Thymus (tissue), 11 donors: ENCODE results near the gene RALGAPB. TPM values are rescaled to one million over a fixed set of nuclear protein-coding genes. Genes with fewer than 3 reads are reported as not detected.
"Not testable (repeated sequence)": the region's sequence is repeated elsewhere in the genome, so short reads cannot be mapped to it uniquely, and the experiment has no call there.

Source experiments
- DNase-seq, 9 donors: peaks; one replicate each; pipeline ENCODE4 v3.0.0-alpha.2; 2013; ENCODE audit warnings: low spot score in 9 of 9, low read depth in 6 of 9, missing footprints in 1 of 9
- H3K27ac ChIP-seq, 2 donors: one replicate each; pipeline ENCODE4 v1.5.1; 2013; ENCODE audit warnings: control low read depth in 1 of 2, low read depth in 1 of 2, low read length in 1 of 2, mild to moderate bottlenecking in 1 of 2, moderate library complexity in 1 of 2
- H3K27me3 ChIP-seq, 2 donors: one replicate each; pipeline ENCODE4 v1.5.1; 2013; ENCODE audit warnings: low read length in 1 of 2; ENCODE audit not compliant: control insufficient read depth in 2 of 2, insufficient read depth in 1 of 2
- H3K36me3 ChIP-seq, 2 donors: one replicate each; pipeline ENCODE4 v1.5.1; 2013; ENCODE audit warnings: low read length in 1 of 2, mild to moderate bottlenecking in 1 of 2, moderate library complexity in 1 of 2; ENCODE audit not compliant: control insufficient read depth in 2 of 2, insufficient read depth in 2 of 2
- H3K4me1 ChIP-seq, 2 donors: one replicate each; pipeline ENCODE4 v1.5.1; 2013; ENCODE audit warnings: low read length in 2 of 2; ENCODE audit not compliant: control insufficient read depth in 2 of 2, insufficient read depth in 2 of 2
- H3K4me3 ChIP-seq, 2 donors: one replicate each; pipeline ENCODE4 v1.5.1; 2013; ENCODE audit warnings: low read length in 2 of 2, control low read depth in 1 of 2, mild to moderate bottlenecking in 1 of 2
- H3K9me3 ChIP-seq, 2 donors: one replicate each; pipeline ENCODE4 v1.5.1; 2013; ENCODE audit warnings: low read length in 1 of 2, mild to moderate bottlenecking in 1 of 2; ENCODE audit not compliant: control insufficient read depth in 2 of 2, insufficient read depth in 1 of 2
- whole genome bisulfite sequencing: extraction: QIAGEN DNeasy Blood & Tissue Kit; methylation state at CpG from one replicate; pipeline ENCODE4 v1.1.7; 2013; 5-methylcytosine and 5-hydroxymethylcytosine counted together
- polyA plus RNA-seq: library from polyadenylated mRNA; stranded (reverse); fragments of 200-250 nt; gene quantifications from one replicate; pipeline ENCODE4 v1.2.3, GENCODE V29; 2013
- total RNA-seq: library from RNA; stranded (reverse); fragments of 120-200 nt; gene quantifications from one replicate; pipeline ENCODE4 v1.2.4, GENCODE V29; 2013
- donor health status: healthy.

The RALGAPB gene
- total and polyA plus RNA-seq, 2 donors = 14.4 to 15.2 TPM

DNA sequence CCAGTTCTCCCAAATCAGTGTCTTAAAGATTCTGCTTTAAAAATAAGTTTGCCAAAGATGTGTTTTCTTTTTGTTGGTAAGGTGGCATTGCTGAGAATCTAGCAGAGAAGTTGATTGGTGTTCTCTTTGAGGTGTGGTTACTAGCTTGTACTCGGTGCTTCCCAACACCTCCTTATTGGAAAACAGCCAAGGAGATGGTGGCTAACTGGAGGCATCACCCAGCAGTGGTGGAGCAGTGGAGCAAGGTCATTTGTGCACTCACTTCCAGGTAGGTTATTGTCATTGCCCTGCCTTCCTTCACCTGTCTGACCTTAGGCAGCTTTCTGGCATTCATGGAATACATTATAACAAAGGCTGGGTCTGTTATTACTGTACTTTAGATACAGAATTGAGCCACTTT is 26.7 kb downstream of the RALGAPB start:
- no peaks in the 10 kb centered on the region for H3K4me1 ChIP-seq
- peaks cover 52% of the 10 kb centered on the region in 2 donors for H3K36me3 ChIP-seq
- no peak for DNase-seq
- H3K27ac ChIP-seq = no peak overlapping the region
- H3K9me3 ChIP-seq = no peaks in the 10 kb centered on the region
- no peak overlapping the region for H3K4me3 ChIP-seq
- 100% methylated on average over 1 of the region's 1 CpG for WGBS
- H3K27me3 ChIP-seq = no peaks in the 10 kb centered on the region

DNA sequence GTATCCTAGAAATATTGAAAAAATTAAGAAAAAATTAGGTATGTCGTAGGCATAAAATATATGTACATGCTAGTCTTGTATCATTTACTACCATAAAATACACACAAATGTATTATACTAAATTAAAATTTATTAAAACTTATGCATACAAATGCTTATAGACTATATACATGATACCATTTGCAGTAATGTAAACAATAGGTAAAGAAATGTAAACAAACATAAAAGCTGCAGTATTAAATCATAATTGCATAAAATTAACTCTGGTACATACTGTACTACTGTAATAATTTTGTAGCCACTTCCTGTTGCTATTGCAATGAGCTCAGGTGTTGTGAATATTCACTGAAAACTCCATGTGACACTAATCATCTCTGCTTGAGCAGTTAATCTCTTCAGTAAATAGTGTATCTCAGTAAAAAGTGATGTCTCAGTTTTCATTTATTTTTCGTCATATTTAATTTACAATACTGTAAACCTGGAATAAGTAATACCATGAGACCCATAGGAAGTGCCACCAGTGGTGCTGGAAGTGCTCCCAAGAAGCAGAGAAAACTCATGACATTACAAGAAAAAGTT is 29.3 kb downstream of the RALGAPB start:
- no peak overlapping the region for H3K4me3 ChIP-seq
- no peaks in the 10 kb centered on the region for H3K9me3 ChIP-seq
- H3K27me3 ChIP-seq = no peaks in the 10 kb centered on the region
- no peak for DNase-seq
- H3K4me1 ChIP-seq = no peaks in the 10 kb centered on the region
- 100% methylated on average over 2 of the region's 2 CpGs for WGBS
- no peak overlapping the region for H3K27ac ChIP-seq
- peaks cover 38 to 46% of the 10 kb centered on the region in 2 donors for H3K36me3 ChIP-seq

- Histone ChIP-seq H3K27me3 (no peaks in the 10 kb centered on the region), H3K36me3 (peaks cover 24 to 36% of the 10 kb centered on the region in 2 donors), H3K4me1 (no peaks in the 10 kb centered on the region), H3K4me3 (no peak overlapping the region), H3K27ac (no peak overlapping the region), H3K9me3 (no peaks in the 10 kb centered on the region)
- over 99% methylated on average over 3 of the region's 3 CpGs for WGBS
- DNase-seq = no peak
Measured at GRCh38 chr20:38504368-38505090, 31.9 kb downstream of the RALGAPB start.

GRCh38 chr20:38505091-38505455 is 32.4 kb downstream of the RALGAPB start:
- Histone ChIP-seq H3K27ac (no peak overlapping the region), H3K4me1 (no peaks in the 10 kb centered on the region), H3K27me3 (no peaks in the 10 kb centered on the region), H3K36me3 (peaks cover 24 to 38% of the 10 kb centered on the region in 2 donors), H3K4me3 (no peak overlapping the region), H3K9me3 (no peaks in the 10 kb centered on the region)
- WGBS = 98% methylated on average over 4 of the region's 4 CpGs
- DNase-seq = no peak

DNA sequence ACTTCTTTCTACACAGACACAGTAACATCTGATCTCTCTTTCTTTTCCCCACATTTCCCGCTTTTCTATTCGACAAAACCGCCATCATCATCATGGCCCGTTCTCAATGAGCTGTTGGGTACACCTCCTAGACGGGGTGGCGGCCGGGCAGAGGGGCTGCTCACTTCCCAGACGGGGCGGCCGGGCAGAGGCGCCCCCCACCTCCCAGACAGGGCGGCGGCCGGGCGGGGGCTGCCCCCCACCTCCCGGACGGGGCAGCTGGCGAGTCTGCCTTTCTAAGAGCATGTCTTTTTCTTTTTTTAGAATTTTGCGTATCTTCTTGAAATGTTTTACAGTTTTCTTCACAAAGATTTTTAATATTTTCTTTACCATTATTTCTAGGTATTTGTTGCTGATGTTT is 39.1 kb downstream of the RALGAPB start:
- H3K4me3 ChIP-seq, DNase-seq, H3K27me3 ChIP-seq, H3K9me3 ChIP-seq, H3K27ac ChIP-seq, H3K4me1 ChIP-seq: not testable (repeated sequence)
- WGBS = over 99% methylated on average over 19 of the region's 19 CpGs
- H3K36me3 ChIP-seq = peaks cover 20 to 24% of the 10 kb centered on the region in 2 donors

DNA sequence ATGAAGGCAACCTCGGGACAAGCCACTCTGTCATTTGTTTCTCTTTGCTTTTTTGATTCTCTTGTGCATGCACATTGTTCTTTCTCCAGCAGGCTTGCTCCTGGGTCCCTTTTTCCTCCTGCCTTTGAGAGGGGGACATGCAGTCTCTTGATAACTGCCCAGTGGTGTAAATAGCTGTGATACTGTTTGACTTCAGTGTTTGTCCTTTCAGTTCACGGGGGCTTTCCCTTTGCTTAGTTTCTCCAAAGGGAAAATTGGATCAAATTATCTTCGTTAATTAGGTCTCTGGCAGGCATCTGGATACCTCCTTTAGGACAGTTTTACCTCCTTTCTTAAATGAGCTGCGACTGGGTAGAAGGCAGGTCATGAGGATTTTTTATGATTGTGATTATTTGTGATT is 41.5 kb downstream of the RALGAPB start:
- 96% methylated on average over 4 of the region's 4 CpGs for WGBS
- no peaks in the 10 kb centered on the region for H3K4me1 ChIP-seq
- peaks cover 27 to 29% of the 10 kb centered on the region in 2 donors for H3K36me3 ChIP-seq
- H3K27me3 ChIP-seq = no peaks in the 10 kb centered on the region
- DNase-seq = no peak
- no peak overlapping the region for H3K4me3 ChIP-seq
- no peaks in the 10 kb centered on the region for H3K9me3 ChIP-seq
- H3K27ac ChIP-seq = no peak overlapping the region

GRCh38 chr20:38514947-38515346 is 42.3 kb downstream of the RALGAPB start:
- Histone ChIP-seq H3K9me3 (no peaks in the 10 kb centered on the region), H3K4me3 (no peak overlapping the region), H3K27ac (no peak overlapping the region), H3K4me1 (no peaks in the 10 kb centered on the region), H3K27me3 (no peaks in the 10 kb centered on the region), H3K36me3 (peaks cover 28 to 29% of the 10 kb centered on the region in 2 donors)
- no peak for DNase-seq
- WGBS = 94% methylated on average over 3 of the region's 3 CpGs

DNA sequence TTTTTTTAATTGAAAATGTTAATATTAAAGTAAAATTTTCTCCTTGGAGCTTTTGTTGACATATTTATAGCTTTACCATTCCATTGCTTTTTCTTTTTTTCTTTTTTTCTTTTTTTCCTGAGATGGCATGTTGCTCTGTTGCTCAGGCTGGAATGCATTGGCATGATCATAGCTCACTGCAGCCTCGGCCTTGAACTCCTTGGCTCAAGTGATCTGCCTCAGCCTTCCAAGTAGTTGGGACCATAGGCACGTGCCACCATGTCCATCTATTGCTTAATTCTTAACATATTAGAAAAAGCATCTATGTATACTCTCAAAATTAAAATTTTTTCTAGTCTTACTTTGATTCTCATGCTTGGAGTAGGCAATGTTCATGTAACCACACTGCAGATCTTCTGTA is 43.0 kb downstream of the RALGAPB start:
- Histone ChIP-seq H3K27me3 (no peaks in the 10 kb centered on the region), H3K9me3 (no peaks in the 10 kb centered on the region), H3K27ac (no peak overlapping the region), H3K4me1 (no peaks in the 10 kb centered on the region), H3K36me3 (peaks cover 25 to 29% of the 10 kb centered on the region in 2 donors), H3K4me3 (no peak overlapping the region)
- no peak for DNase-seq
- WGBS = 97% methylated on average over 2 of the region's 2 CpGs

GRCh38 chr20:38519426-38519825 is 46.8 kb downstream of the RALGAPB start:
- no peak overlapping the region for H3K4me3 ChIP-seq
- 97% methylated on average over 1 of the region's 1 CpG for WGBS
- DNase-seq = no peak
- H3K9me3 ChIP-seq = no peaks in the 10 kb centered on the region
- H3K36me3 ChIP-seq = peaks cover 23 to 27% of the 10 kb centered on the region in 2 donors
- H3K27me3 ChIP-seq = no peaks in the 10 kb centered on the region
- no peaks in the 10 kb centered on the region for H3K4me1 ChIP-seq
- H3K27ac ChIP-seq = no peak overlapping the region
